HG03460 (cell line): Measurements from ENCODE around the gene WIZ.
A peak's percentile ranks its signal among the peaks of the same experiment; 100 is the strongest.

Source experiments
- ATAC-seq: cut with Tn5 transposase; IDR thresholded peaks from one replicate; pipeline ENCODE4 v1.9.1; 2021; ENCODE audit not compliant: unreplicated experiment

WIZ gene

GRCh38 chr19:15379083-15379998 is 70.4 kb downstream of the WIZ start, which contains the start of gene AKAP8:
Gene AKAP8 (minus strand): TSS chr19:15379787. CDS start chr19:15379731, 56 bp downstream.
- ATAC-seq, result peak; percentile 79

GRCh38 chr19:15378534-15379082 is 71.1 kb downstream of the WIZ start:
- ATAC-seq, result no peak

GRCh38 chr19:15374796-15375440 is 74.8 kb downstream of the WIZ start:
- no peak for ATAC-seq

GRCh38 chr19:15374105-15374651 is 75.6 kb downstream of the WIZ start:
- no peak for ATAC-seq

- ATAC-seq, result no peak
Measured at GRCh38 chr19:15373644-15374043, 76.1 kb downstream of the WIZ start.

GRCh38 chr19:15372891-15373301 is 76.9 kb downstream of the WIZ start:
- no peak for ATAC-seq

- ATAC-seq, result no peak
Measured at GRCh38 chr19:15372470-15372869, 77.3 kb downstream of the WIZ start.

- ATAC-seq, result no peak
Measured at GRCh38 chr19:15371786-15372380, 77.9 kb downstream of the WIZ start.

- no peak for ATAC-seq
Measured at GRCh38 chr19:15371119-15371518, 78.6 kb downstream of the WIZ start.
